Measurements from ENCODE around the gene PLOD1.

Gene PLOD1

GRCh38 chr1:11978301-11978700, 43.8 kb downstream of the PLOD1 start:
- no peak for TF ChIP-seq SP7 (tag by site-specific recombination; IDR thresholded peaks at IDR 0.05)
- TF ChIP-seq BCL11B (tag by site-specific recombination; IDR thresholded peaks at IDR 0.05; ENCODE audit: low read depth), result no peak
- no peak for TF ChIP-seq ZNF140 (tag by site-specific recombination; IDR thresholded peaks at IDR 0.05)
- TF ChIP-seq ZNF610 (tag by site-specific recombination; IDR thresholded peaks at IDR 0.05; ENCODE audit: borderline replicate concordance), result no peak
- no peak for TF ChIP-seq ZNF544 (tag by site-specific recombination; IDR thresholded peaks at IDR 0.05)
- TF ChIP-seq ZNF558 (tag by site-specific recombination; IDR thresholded peaks at IDR 0.05), result no peak
- Histone ChIP-seq H3K9me3 (ENCODE audit: control insufficient read depth, insufficient read depth, low read depth, low read length) (no peaks in the 10 kb centered on the region), H3K4me3 (ENCODE audit: low read depth, low read length) (no peak overlapping the region), H3K27ac (ENCODE audit: extremely low read depth, low read depth, low read length) (no peak overlapping the region), H3K4me1 (ENCODE audit: control insufficient read depth, insufficient read depth, low read length) (0 out of 2 replicates have a peak, but pooled peaks cover 4% of the 10 kb centered on the region), H3K36me3 (ENCODE audit: control insufficient read depth in 2 of 2, insufficient read depth in 1 of 2, low read length in 2 of 2) (peaks cover 7 to 42% of the 10 kb centered on the region in 2 experiments; a peak in 2 of 3 replicates)
- ChIA-PET POLR2A (interaction anchor here (2.2 to 4.3 kb wide), 2 partner anchors 41 to 69 kb away, joined by 19 to 57 read pairs; partner anchors contain the start of gene MIIP), CTCF (interaction anchor here (0.9 kb wide), 1 partner anchor 11 kb away, joined by 4 read pairs; no protein-coding TSS in a partner anchor)

DNA sequence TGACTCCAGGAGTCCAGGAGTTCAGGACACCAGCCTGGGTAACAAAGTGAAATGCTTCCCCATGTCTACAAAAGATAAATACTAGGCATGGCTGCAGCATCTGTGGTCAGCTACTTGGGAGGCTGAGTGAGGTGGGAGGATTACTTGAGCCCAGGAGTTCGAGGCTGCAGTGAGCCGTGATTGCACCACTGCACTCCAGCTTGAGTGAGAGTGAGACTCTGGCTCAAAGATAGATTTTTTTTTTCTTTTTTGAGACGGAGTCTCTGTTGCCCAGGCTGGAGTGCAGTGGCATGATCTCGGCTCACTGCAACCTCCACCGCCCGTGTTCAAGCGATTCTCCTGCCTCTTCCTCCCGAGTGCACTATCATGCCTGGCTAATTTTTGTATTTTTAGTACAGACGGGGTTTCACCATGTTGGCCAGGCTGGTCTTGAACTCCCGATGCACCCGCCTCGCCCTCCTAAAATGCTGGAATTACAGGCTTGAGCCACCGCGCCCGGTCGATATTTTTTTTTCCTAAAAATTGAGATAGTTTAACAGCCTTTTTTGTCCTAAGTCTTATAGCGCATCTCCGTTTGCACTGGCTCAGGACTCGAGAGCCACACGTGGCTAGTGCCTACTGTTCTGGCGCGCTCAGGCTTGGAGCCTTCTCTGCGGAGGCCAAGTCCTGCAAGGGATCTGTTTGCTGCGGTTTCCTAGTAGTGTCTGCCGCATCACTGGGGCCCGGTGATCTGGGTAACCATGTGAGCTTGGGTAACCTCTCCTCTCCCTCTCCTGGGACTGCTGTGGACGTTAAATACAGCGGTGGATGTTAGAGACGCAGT, 44.7 kb downstream of the PLOD1 start:
- peak overlapping the region; percentile 11; the same call in 1 of the 2 replicates for H3K27ac ChIP-seq (ENCODE audit: extremely low read depth, low read depth, low read length)
- peak; percentile 95; the same call in 1 of the 2 replicates for TF ChIP-seq ZBTB20 (tag by site-specific recombination; IDR thresholded peaks at IDR 0.05)
- TF ChIP-seq SCRT2 (tag by site-specific recombination; IDR thresholded peaks at IDR 0.05), result 0 out of 2 replicates have a peak, but pooled peaks have one; percentile 20
- peak; percentile 97 for TF ChIP-seq ZNF600 (tag by site-specific recombination; IDR thresholded peaks at IDR 0.05)
- TF ChIP-seq ZFP37 (tag by site-specific recombination; IDR thresholded peaks at IDR 0.05), result no peak
- TF ChIP-seq ZNF10 (tag by site-specific recombination; IDR thresholded peaks at IDR 0.05), result 0 out of 2 replicates have a peak, but pooled peaks have one; percentile 18
- peak; percentile 9; the same call in 1 of the 2 replicates for TF ChIP-seq OSR2 (tag by site-specific recombination; IDR thresholded peaks at IDR 0.05)
- 0 out of 2 replicates have a peak, but pooled peaks cover 4% of the 10 kb centered on the region for H3K4me1 ChIP-seq (ENCODE audit: control insufficient read depth, insufficient read depth, low read length)
- ChIA-PET CTCF (interaction anchor here (0.5 to 1.3 kb wide), 3 partner anchors 34 to 79 kb away, joined by 3 to 4 read pairs (median 3); no protein-coding TSS in a partner anchor), POLR2A (interaction anchor here (0.6 to 4.3 kb wide), 12 partner anchors 8 to 693 kb away, joined by 3 to 57 read pairs (median 3); partner anchors contain the start of genes KIAA2013 and MIIP)
- peak overlapping the region; percentile 27 for H3K4me3 ChIP-seq (ENCODE audit: low read depth, low read length)
- H3K36me3 ChIP-seq (ENCODE audit: control insufficient read depth in 2 of 2, insufficient read depth in 1 of 2, low read length in 2 of 2), result peaks cover 4 to 42% of the 10 kb centered on the region in 2 experiments; a peak in 2 of 3 replicates
- no peaks in the 10 kb centered on the region for H3K9me3 ChIP-seq (ENCODE audit: control insufficient read depth, insufficient read depth, low read depth, low read length)

DNA sequence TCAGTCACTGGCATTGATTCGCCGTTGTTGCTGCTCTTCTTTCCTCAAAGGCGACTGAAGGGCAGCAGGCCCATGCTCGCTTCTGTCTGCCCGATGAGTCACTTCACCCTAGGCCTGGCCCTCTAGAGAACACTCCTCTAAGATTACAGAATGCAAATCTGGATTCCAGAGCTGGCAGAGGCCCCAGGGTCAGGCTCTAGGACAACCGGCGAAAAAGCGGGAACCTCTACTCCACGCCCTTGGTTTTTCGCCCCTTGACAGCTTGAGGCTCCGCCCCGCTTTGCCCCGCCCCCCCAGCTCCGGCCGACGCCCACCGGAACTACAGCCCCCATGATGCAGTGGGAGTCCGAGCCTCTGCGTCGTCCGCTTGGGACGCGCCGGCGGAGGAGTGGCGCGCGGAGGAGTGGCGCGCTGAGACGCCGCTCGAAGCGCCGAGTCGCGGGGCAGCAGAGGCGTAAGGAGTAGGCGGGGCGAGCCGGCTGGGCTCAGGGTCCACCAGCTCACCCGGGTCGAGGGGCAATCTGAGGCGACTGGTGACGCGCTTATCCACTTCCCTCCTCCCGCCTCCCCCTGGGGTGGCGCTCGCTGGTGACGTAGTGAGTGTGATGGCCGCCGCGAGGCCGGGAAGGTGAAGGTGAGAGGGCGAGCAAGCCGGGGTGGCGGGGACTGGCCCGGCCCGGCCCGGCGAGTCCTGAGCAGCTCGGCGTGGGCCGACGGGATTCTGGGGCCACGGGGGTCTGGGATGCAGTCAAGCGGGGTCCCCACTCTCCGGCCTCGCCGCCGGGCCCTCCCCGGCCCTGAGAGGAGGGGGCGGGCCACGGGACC, 45.5 kb downstream of the PLOD1 start, which contains the start of gene MFN2:
Gene MFN2 (plus strand): TSS at position 594 of the 825 bp plus-strand sequence. CDS start 8,725 bp downstream, outside the sequence.
- Histone ChIP-seq H3K27ac (ENCODE audit: extremely low read depth, low read depth, low read length) (peak within 1 kb of the TSS; percentile 67), H3K4me3 (ENCODE audit: low read depth, low read length) (peak within 1 kb of the TSS; percentile 97), H3K4me1 (ENCODE audit: control insufficient read depth, insufficient read depth, low read length) (0 out of 2 replicates have a peak, but pooled peaks cover 4% of the 10 kb centered on the region), H3K36me3 (ENCODE audit: control insufficient read depth in 2 of 2, insufficient read depth in 1 of 2, low read length in 2 of 2) (peaks cover 5 to 42% of the 10 kb centered on the region in 2 experiments; a peak in 2 of 3 replicates), H3K9me3 (ENCODE audit: control insufficient read depth, insufficient read depth, low read depth, low read length) (no peaks in the 10 kb centered on the region)
- ChIA-PET POLR2A (interaction anchor here (0.6 to 4.3 kb wide), 12 partner anchors 9 to 694 kb away, joined by 3 to 57 read pairs (median 3); partner anchors contain the start of genes KIAA2013 and MIIP), CTCF (interaction anchor here (0.6 to 1.3 kb wide), 2 partner anchors 33 to 70 kb away, joined by 3 to 4 read pairs; no protein-coding TSS in a partner anchor)
- TF ChIP-seq, protein P1, sequence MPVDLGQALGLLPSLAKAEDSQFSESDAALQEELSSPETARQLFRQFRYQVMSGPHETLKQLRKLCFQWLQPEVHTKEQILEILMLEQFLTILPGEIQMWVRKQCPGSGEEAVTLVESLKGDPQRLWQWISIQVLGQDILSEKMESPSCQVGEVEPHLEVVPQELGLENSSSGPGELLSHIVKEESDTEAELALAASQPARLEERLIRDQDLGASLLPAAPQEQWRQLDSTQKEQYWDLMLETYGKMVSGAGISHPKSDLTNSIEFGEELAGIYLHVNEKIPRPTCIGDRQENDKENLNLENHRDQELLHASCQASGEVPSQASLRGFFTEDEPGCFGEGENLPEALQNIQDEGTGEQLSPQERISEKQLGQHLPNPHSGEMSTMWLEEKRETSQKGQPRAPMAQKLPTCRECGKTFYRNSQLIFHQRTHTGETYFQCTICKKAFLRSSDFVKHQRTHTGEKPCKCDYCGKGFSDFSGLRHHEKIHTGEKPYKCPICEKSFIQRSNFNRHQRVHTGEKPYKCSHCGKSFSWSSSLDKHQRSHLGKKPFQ (tag by site-specific recombination; IDR thresholded peaks at IDR 0.05), result no peak
- peak; percentile 78 for TF ChIP-seq ZSCAN30 (tag by site-specific recombination; IDR thresholded peaks at IDR 0.05)
- no peak for TF ChIP-seq ZNF37A (tag by site-specific recombination; IDR thresholded peaks at IDR 0.05)
- TF ChIP-seq ZNF266 (tag by site-specific recombination; IDR thresholded peaks at IDR 0.05; ENCODE audit: low read depth), result no peak
- peak; percentile 39; the same call in 1 of the 2 replicates for TF ChIP-seq ZIC2 (tag by site-specific recombination; IDR thresholded peaks at IDR 0.05)
- TF ChIP-seq ZNF624 (tag by site-specific recombination; IDR thresholded peaks at IDR 0.05), result no peak
- 0 out of 2 replicates have a peak, but pooled peaks have one; percentile 15 for TF ChIP-seq ZNF660 (tag by site-specific recombination; IDR thresholded peaks at IDR 0.05)
- TF ChIP-seq ZNF214 (tag by site-specific recombination; IDR thresholded peaks at IDR 0.05; ENCODE audit: borderline replicate concordance), result no peak
- TF ChIP-seq ZNF426 (tag by site-specific recombination; IDR thresholded peaks at IDR 0.05), result no peak
- TF ChIP-seq ZNF239 (tag by site-specific recombination; IDR thresholded peaks at IDR 0.05), result no peak
- no peak for TF ChIP-seq MZF1 (tag by site-specific recombination; IDR thresholded peaks at IDR 0.05; ENCODE audit: borderline replicate concordance)
- peak; percentile 87 for TF ChIP-seq GLIS2 (tag by site-specific recombination; IDR thresholded peaks at IDR 0.05)
- TF ChIP-seq, protein P2, sequence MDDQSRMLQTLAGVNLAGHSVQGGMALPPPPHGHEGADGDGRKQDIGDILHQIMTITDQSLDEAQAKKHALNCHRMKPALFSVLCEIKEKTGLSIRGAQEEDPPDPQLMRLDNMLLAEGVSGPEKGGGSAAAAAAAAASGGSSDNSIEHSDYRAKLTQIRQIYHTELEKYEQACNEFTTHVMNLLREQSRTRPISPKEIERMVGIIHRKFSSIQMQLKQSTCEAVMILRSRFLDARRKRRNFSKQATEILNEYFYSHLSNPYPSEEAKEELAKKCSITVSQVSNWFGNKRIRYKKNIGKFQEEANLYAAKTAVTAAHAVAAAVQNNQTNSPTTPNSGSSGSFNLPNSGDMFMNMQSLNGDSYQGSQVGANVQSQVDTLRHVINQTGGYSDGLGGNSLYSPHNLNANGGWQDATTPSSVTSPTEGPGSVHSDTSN (CRISPR knock-in tag; IDR thresholded peaks at IDR 0.05), result peak; percentile 77
- no peak for TF ChIP-seq PRDM1 (tag by site-specific recombination; IDR thresholded peaks at IDR 0.05)
- TF ChIP-seq ZNF132 (tag by site-specific recombination; IDR thresholded peaks at IDR 0.05; ENCODE audit: borderline replicate concordance), result no peak
